Retinal pigment epithelial cell (primary cell): Measurements from ENCODE around the gene PCDHGB2.
A peak's percentile ranks its signal among the peaks of the same experiment; 100 is the strongest.
"Not testable (repeated sequence)": the region's sequence is repeated elsewhere in the genome, so short reads cannot be mapped to it uniquely, and the experiment has no call there.

Experiments
- DNase-seq: peaks from one replicate; pipeline ENCODE4 v3.0.0-alpha.2; 2010; ENCODE audit warnings: low read depth
- H3K4me3 ChIP-seq: 2 replicates; pipeline ENCODE4 v1.5.1; 2011; ENCODE audit warnings: mild to moderate bottlenecking, low read length, control low read depth, moderate library complexity
- TF ChIP-seq, protein P1 (sequence below): conservative IDR thresholded peaks from 2 replicates; pipeline ENCODE4 v1.5.1; 2011; ENCODE audit warnings: low read depth, low read length, control low read depth, inconsistent platforms

PCDHGB2 gene

GRCh38 chr5:141366016-141366896 lies 6.5 kb downstream of the PCDHGB2 start:
- no peak overlapping the region for H3K4me3 ChIP-seq
- no peak for DNase-seq

DNA sequence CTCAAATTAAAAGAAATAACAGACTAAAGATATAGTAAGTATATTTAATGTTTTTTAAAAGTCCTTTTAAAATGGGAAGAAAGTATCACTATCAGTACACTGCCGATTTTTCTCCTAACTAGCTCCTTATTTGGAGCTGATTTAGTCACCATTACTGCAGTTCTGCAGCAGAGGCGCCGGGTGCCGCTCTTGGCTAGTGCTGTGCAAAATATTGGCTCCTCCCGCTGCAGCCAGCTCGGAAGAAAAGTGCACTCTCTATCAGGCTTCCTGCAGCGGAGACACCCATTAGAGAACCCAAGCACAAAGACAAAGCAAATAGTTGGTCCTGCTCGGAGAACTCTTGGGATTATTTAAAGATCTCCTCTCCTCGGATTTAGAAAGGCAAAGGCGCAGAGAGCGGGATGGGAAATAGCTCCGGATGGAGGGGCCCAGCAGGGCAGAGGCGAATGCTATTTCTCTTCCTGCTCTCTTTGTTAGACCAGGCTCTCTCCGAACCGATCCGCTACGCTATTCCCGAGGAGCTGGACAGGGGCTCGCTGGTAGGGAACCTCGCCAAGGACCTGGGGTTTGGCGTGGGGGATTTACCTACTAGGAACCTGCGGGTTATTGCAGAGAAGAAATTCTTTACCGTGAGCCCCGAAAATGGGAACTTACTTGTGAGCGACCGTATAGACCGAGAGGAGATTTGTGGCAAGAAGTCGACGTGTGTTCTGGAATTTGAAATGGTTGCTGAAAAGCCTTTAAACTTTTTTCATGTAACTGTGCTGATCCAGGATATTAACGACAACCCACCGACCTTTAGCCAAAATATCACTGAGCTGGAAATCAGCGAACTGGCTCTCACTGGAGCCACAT lies 10.4 kb downstream of the PCDHGB2 start, which contains the start of gene PCDHGB3:
Gene PCDHGB3 (plus strand): TSS at position 249 of the 855 bp plus-strand sequence. CDS start 153 bp downstream, at position 402.
- peak within 1 kb of the TSS; percentile 30 for H3K4me3 ChIP-seq
- TF ChIP-seq, protein P1, sequence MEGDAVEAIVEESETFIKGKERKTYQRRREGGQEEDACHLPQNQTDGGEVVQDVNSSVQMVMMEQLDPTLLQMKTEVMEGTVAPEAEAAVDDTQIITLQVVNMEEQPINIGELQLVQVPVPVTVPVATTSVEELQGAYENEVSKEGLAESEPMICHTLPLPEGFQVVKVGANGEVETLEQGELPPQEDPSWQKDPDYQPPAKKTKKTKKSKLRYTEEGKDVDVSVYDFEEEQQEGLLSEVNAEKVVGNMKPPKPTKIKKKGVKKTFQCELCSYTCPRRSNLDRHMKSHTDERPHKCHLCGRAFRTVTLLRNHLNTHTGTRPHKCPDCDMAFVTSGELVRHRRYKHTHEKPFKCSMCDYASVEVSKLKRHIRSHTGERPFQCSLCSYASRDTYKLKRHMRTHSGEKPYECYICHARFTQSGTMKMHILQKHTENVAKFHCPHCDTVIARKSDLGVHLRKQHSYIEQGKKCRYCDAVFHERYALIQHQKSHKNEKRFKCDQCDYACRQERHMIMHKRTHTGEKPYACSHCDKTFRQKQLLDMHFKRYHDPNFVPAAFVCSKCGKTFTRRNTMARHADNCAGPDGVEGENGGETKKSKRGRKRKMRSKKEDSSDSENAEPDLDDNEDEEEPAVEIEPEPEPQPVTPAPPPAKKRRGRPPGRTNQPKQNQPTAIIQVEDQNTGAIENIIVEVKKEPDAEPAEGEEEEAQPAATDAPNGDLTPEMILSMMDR: peak; percentile 43
- DNase-seq: no peak

More at GRCh38 chr5:141366016-141366896, 6.5 kb downstream of the PCDHGB2 start:
- TF ChIP-seq, protein P1: no peak

DNA sequence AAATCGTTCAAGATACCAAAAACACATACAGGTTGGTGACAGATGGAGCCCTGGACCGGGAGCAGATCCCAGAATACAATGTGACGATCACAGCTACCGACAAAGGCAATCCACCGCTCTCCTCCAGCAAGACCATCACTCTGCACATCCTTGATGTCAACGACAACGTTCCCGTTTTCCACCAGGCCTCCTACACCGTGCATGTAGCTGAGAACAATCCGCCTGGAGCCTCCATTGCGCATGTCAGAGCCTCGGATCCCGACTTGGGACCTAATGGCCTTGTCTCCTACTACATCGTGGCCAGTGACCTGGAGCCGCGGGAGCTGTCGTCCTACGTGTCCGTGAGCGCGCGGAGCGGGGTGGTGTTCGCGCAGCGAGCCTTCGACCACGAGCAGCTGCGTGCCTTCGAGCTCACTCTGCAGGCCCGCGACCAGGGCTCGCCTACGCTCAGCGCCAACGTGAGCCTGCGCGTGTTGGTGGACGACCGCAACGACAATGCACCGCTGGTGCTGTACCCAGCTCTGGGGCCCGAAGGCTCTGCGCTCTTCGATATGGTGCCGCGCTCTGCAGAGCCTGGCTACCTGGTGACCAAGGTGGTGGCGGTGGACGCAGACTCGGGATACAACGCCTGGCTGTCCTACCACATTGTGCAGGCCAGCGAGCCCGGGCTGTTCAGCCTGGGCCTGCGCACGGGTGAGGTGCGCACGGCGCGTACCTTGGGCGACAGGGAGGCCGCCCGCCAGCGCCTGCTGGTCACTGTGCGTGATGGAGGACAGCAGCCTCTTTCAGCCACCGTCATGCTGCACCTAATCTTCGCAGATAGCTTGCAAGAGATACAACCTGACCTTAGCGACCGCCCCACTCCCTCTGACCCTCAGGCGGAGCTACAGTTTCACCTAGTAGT lies 12.0 kb downstream of the PCDHGB2 start:
- H3K4me3 ChIP-seq: no peak overlapping the region
- DNase-seq: no peak
- TF ChIP-seq, protein P1: no peak

- DNase-seq: no peak
- TF ChIP-seq, protein P1: peak; percentile 62
Measured at GRCh38 chr5:141373673-141374317, 14.0 kb downstream of the PCDHGB2 start, which contains the start of gene PCDHGA6. PCDHGA6 (plus strand) TSS chr5:141373891; CDS start chr5:141374084, 193 bp downstream.

DNA sequence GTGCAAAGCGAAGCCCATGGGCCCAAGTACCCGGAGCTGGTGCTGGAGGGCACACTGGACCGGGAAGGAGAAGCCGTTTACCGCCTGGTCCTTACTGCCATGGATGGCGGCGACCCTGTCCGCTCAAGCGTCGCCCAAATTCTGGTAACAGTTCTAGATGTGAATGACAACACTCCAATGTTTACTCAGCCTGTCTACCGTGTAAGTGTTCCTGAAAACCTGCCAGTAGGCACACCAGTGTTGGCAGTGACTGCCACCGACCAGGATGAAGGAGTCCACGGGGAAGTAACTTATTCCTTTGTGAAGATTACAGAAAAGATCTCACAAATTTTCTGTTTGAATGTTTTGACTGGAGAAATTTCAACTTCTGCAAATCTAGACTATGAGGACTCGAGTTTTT lies 14.8 kb downstream of the PCDHGB2 start:
- TF ChIP-seq, protein P1: no peak
- DNase-seq: no peak
- no peak overlapping the region for H3K4me3 ChIP-seq

More at GRCh38 chr5:141373673-141374317, 14.0 kb downstream of the PCDHGB2 start, which contains the start of gene PCDHGA6:
- peak within 1 kb of the TSS; percentile 46 for H3K4me3 ChIP-seq

GRCh38 chr5:141375444-141376155 lies 15.8 kb downstream of the PCDHGB2 start:
- H3K4me3 ChIP-seq, DNase-seq: not testable (repeated sequence)
